ENCODE data around the gene TMEM156.

DNA sequence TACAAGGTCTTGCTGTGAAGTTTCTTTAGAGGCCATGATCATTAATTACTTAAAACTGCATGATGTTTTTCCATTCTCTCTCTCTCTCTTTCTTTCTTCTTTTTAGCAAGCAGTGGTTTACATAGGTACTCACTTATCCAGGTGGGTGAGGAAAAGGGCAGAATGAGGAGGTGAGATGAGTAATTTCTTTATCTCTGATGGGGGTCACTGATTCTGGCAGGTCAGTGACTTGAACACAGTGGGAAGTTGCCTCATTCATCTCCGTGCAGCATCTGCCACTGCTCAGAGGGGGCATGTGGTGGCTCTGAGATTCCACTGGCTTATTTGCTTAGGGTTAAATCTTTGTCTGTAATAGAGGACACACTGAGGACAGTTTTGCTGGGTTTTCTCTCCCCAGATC is 102.0 kb downstream of the TMEM156 start:
- TF ChIP-seq, protein P1, sequence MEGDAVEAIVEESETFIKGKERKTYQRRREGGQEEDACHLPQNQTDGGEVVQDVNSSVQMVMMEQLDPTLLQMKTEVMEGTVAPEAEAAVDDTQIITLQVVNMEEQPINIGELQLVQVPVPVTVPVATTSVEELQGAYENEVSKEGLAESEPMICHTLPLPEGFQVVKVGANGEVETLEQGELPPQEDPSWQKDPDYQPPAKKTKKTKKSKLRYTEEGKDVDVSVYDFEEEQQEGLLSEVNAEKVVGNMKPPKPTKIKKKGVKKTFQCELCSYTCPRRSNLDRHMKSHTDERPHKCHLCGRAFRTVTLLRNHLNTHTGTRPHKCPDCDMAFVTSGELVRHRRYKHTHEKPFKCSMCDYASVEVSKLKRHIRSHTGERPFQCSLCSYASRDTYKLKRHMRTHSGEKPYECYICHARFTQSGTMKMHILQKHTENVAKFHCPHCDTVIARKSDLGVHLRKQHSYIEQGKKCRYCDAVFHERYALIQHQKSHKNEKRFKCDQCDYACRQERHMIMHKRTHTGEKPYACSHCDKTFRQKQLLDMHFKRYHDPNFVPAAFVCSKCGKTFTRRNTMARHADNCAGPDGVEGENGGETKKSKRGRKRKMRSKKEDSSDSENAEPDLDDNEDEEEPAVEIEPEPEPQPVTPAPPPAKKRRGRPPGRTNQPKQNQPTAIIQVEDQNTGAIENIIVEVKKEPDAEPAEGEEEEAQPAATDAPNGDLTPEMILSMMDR (IDR thresholded peaks at IDR 0.05) = no peak
- no peak for TF ChIP-seq POLR2A (IDR thresholded peaks at IDR 0.05)

Measured in Peyer's patch (tissue), 4 donors.